ENCODE data around the gene MED13L. TPM values are rescaled to one million over a fixed set of nuclear protein-coding genes. Genes with fewer than 3 reads are reported as not detected.

The MED13L gene
- total RNA-seq (100 to 1,000 TPM in 1 of 2 donors, 10 to 100 TPM in 1; 98.6 to 123 TPM), polyA plus RNA-seq (ENCODE audit: insufficient read length in 6 of 6) (100 to 1,000 TPM in 2 of 6 donors, 10 to 100 TPM in 4; 92.4 to 111 (median 95.3) TPM)
- long read RNA-seq, donor 1, full-length matches to known transcripts, result 8 of 22 reads
- long read RNA-seq, donor 1, partial matches to known transcripts, result 14 of 22 reads
- long read RNA-seq, donor 1, other reads (novel, unspliced or antisense), result 0 of 22 reads
- long read RNA-seq, donor 2, full-length matches to known transcripts, result 11 of 24 reads
- long read RNA-seq, donor 2, partial matches to known transcripts, result 13 of 24 reads
- long read RNA-seq, donor 2, other reads (novel, unspliced or antisense), result 0 of 24 reads
- long read RNA-seq, donor 3, full-length matches to known transcripts, result 2 of 2 reads
- long read RNA-seq, donor 3, partial matches to known transcripts, result 0 of 2 reads
- long read RNA-seq, donor 3, other reads (novel, unspliced or antisense), result 0 of 2 reads
- long read RNA-seq, donor 4, result 0 reads
- long read RNA-seq, donor 5, full-length matches to known transcripts, result 11 of 16 reads
- long read RNA-seq, donor 5, partial matches to known transcripts, result 5 of 16 reads
- long read RNA-seq, donor 5, other reads (novel, unspliced or antisense), result 0 of 16 reads
- long read RNA-seq, donor 6, partial matches to known transcripts, result 5 of 7 reads
- long read RNA-seq, donor 6, other reads (novel, unspliced or antisense), result 0 of 7 reads
- long read RNA-seq, donor 7, partial matches to known transcripts, result 0 of 1 reads
- long read RNA-seq, donor 7, other reads (novel, unspliced or antisense), result 0 of 1 reads
- long read RNA-seq, donor 8, full-length matches to known transcripts, result 11 of 19 reads
- long read RNA-seq, donor 8, partial matches to known transcripts, result 8 of 19 reads
- long read RNA-seq, donor 8, other reads (novel, unspliced or antisense), result 0 of 19 reads
- long read RNA-seq, donor 9, result 0 reads
- long read RNA-seq, donor 10, result 0 reads
- long read RNA-seq, donor 11, full-length matches to known transcripts, result 7 of 7 reads
- long read RNA-seq, donor 11, partial matches to known transcripts, result 0 of 7 reads
- long read RNA-seq, donor 11, other reads (novel, unspliced or antisense), result 0 of 7 reads
- long read RNA-seq, donor 12, full-length matches to known transcripts, result 4 of 4 reads
- long read RNA-seq, donor 12, partial matches to known transcripts, result 0 of 4 reads
- long read RNA-seq, donor 12, other reads (novel, unspliced or antisense), result 0 of 4 reads

- no peaks in the 10 kb centered on the region for H3K9me3 ChIP-seq
These were observed at the start of gene MED13L for GRCh38 chr12:116277467-116278278. MED13L (minus strand) TSS chr12:116277693; CDS start chr12:116277131, 562 bp downstream.

GRCh38 chr12:116325336-116325664, 47.8 kb upstream of the MED13L start:
- Histone ChIP-seq H3K36me3 (no peaks in the 10 kb centered on the region), H3K4me1 (peaks cover 0 to 26% of the 10 kb centered on the region in 2 donors), H3K9me3 (no peaks in the 10 kb centered on the region), H3K27me3 (no peaks in the 10 kb centered on the region), H3K27ac (peak overlapping the region in 1 of 2 donors; percentile 71), H3K4me3 (no peak overlapping the region)
- ATAC-seq (peak; percentile 35), DNase-seq (no peak)
- TF ChIP-seq, protein P1, sequence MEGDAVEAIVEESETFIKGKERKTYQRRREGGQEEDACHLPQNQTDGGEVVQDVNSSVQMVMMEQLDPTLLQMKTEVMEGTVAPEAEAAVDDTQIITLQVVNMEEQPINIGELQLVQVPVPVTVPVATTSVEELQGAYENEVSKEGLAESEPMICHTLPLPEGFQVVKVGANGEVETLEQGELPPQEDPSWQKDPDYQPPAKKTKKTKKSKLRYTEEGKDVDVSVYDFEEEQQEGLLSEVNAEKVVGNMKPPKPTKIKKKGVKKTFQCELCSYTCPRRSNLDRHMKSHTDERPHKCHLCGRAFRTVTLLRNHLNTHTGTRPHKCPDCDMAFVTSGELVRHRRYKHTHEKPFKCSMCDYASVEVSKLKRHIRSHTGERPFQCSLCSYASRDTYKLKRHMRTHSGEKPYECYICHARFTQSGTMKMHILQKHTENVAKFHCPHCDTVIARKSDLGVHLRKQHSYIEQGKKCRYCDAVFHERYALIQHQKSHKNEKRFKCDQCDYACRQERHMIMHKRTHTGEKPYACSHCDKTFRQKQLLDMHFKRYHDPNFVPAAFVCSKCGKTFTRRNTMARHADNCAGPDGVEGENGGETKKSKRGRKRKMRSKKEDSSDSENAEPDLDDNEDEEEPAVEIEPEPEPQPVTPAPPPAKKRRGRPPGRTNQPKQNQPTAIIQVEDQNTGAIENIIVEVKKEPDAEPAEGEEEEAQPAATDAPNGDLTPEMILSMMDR (IDR thresholded peaks at IDR 0.05), result no peak
- intact Hi-C loops (cut with DNase I), result no loop called here

More at GRCh38 chr12:116277467-116278278, at the start of gene MED13L:
- Histone ChIP-seq H3K36me3 (no peaks in the 10 kb centered on the region), H3K27ac (peak within 1 kb of the TSS; percentile 92 to 93), H3K27me3 (no peaks in the 10 kb centered on the region), H3K4me1 (peaks cover 12 to 67% of the 10 kb centered on the region in 2 donors), H3K4me3 (peak within 1 kb of the TSS; percentile 63 to 72)
- TF ChIP-seq, protein P1 (IDR thresholded peaks at IDR 0.05), result peak in 1 of 2 donors; percentile 32
- intact Hi-C loops (cut with DNase I), result no loop called here
- DNase-seq, result peak; percentile 79 to 97 (median 92)
- ATAC-seq, result peak; percentile 89

DNA sequence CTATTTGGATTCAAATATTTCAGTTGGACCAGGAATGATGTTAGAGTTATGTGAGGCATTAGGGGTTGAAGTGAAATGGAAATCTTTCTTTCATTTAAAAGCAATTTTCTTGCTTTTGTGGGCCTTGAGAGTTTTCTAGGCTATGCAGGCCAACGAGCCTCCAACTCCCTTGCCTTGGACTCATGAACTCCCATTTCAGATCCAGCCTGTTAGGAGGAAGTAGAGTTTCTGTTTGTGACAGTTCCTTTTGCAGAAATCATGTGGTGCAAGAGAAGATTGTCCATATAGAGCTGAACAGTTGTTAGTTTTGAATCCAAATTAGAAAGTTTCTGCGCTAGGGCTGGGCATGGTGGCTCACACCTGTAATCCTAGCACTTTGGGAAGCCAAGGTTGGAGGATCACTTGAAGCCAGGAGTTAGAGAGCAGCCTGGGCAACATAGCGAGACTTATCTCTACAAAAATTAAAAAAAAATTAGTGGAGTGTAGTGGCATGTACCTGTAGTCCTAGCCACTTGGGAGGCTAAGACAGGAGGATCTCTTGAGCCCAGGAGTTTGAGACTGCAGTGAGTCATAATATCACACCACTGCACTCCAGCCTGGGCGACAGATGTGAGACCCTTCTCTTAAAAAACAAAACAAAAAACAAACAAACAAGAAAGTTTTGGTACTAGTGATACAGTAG, 47.3 kb upstream of the MED13L start:
- Histone ChIP-seq H3K27ac (peak overlapping the region in 1 of 2 donors; percentile 71), H3K4me3 (no peak overlapping the region), H3K36me3 (no peaks in the 10 kb centered on the region), H3K4me1 (peaks cover 0 to 31% of the 10 kb centered on the region in 2 donors), H3K27me3 (no peaks in the 10 kb centered on the region), H3K9me3 (no peaks in the 10 kb centered on the region)
- TF ChIP-seq, protein P1 (IDR thresholded peaks at IDR 0.05), result no peak
- intact Hi-C loops (cut with DNase I), result no loop called here
- DNase-seq, result no peak
- ATAC-seq, result peak; percentile 26

Measured in left lung (tissue), 14 donors.